Measurements from ENCODE around the gene MBP.

MBP gene

GRCh38 chr18:76932026-76932819 is 200.4 kb downstream of the MBP start:
- no peak for DNase-seq

GRCh38 chr18:76931171-76931570 is 201.4 kb downstream of the MBP start:
- Mint-ChIP-seq H3K27me3 (ENCODE audit: low read depth, poor library complexity) (no peaks in the 10 kb centered on the region), H3K9me3 (no peaks in the 10 kb centered on the region), H3K36me3 (ENCODE audit: low read depth) (peaks cover 39% of the 10 kb centered on the region), H3K4me3 (no peak overlapping the region), H3K4me1 (no peaks in the 10 kb centered on the region), H3K27ac (no peak overlapping the region)
- no peak for DNase-seq
- no peak for TF ChIP-seq CTCF (IDR thresholded peaks at IDR 0.05)

More at GRCh38 chr18:76932026-76932819, 200.4 kb downstream of the MBP start:
- H3K27me3 Mint-ChIP-seq (ENCODE audit: low read depth, poor library complexity) = no peaks in the 10 kb centered on the region
- H3K27ac Mint-ChIP-seq = peak overlapping the region; percentile 75
- H3K9me3 Mint-ChIP-seq = no peaks in the 10 kb centered on the region
- H3K36me3 Mint-ChIP-seq (ENCODE audit: low read depth) = peaks cover 45% of the 10 kb centered on the region
- TF ChIP-seq CTCF (IDR thresholded peaks at IDR 0.05) = no peak
- H3K4me3 Mint-ChIP-seq = no peak overlapping the region
- H3K4me1 Mint-ChIP-seq = no peaks in the 10 kb centered on the region
